Ovary (tissue), 9 donors: ENCODE data around the gene PAN3. TPM values are rescaled to one million over a fixed set of nuclear protein-coding genes. Genes with fewer than 3 reads are reported as not detected.
"Not testable (repeated sequence)": the region's sequence is repeated elsewhere in the genome, so short reads cannot be mapped to it uniquely, and the experiment has no call there.

Source experiments
- DNase-seq, 5 donors: peaks; one replicate each; pipeline ENCODE4 v3.0.0-alpha.2; 2019 to 2020
- H3K27ac ChIP-seq, 2 donors: fragments of 200-600 bp; one replicate each; pipeline versions ENCODE4 v1.5.1 to v1.8.0; 2019 to 2022
- H3K27me3 ChIP-seq: fragments of 200-600 bp; one replicate; pipeline ENCODE4 v1.8.0; 2022
- H3K36me3 ChIP-seq: fragments of 200-600 bp; sonication (generic); one replicate; pipeline ENCODE4 v1.5.1; 2019
- H3K4me1 ChIP-seq: one replicate; pipeline ENCODE4 v1.8.1; 2013; ENCODE audit warnings: mild to moderate bottlenecking, moderate library complexity; ENCODE audit not compliant: insufficient read depth
- H3K4me3 ChIP-seq: fragments of 200-600 bp; sonication (generic); one replicate; pipeline ENCODE4 v1.5.1; 2017
- H3K9me3 ChIP-seq, 2 donors: fragments of 200-600 bp in 1 of 2; sonication (generic) in 1 of 2; one replicate each; pipeline versions ENCODE4 v1.5.1 to v1.8.1; 2013 to 2019; ENCODE audit warnings: mild to moderate bottlenecking in 1 of 2, moderate library complexity in 1 of 2
- CTCF ChIP-seq, 3 donors: fragments of 450-650 bp in 2 of 3; fragments of 200-600 bp in 1 of 3; IDR thresholded peaks; one replicate each; pipeline versions ENCODE4 v1.5.1 to v1.8.0; 2016 to 2022; ENCODE audit warnings: antibody characterized with exemption in 3 of 3, mild to moderate bottlenecking in 1 of 3
- EP300 ChIP-seq: sonication (generic); formaldehyde crosslinking; IDR thresholded peaks from one replicate; pipeline ENCODE4 v1.6.1; 2017; ENCODE audit warnings: antibody characterized with exemption
- POLR2A ChIP-seq: fragments of 450-650 bp; IDR thresholded peaks from one replicate; pipeline ENCODE4 v1.6.1; 2017; ENCODE audit warnings: antibody characterized with exemption, mild to moderate bottlenecking, moderate library complexity
- WGBS, 3 donors: extraction: QIAGEN DNeasy Blood & Tissue Kit in 1 of 3; methylation state at CpG; one replicate each; pipeline versions ENCODE4 v1.1.5 to v1.1.7; 2013 to 2017; 5-methylcytosine and 5-hydroxymethylcytosine counted together
- intact Hi-C, 4 donors: fragments of 100-400 bp; cut with DNase I; formaldehyde crosslinking; loops; one replicate each; pipeline versions ENCODE4 v1.11.0 to v1.15.1; 2022 to 2023
- polyA plus RNA-seq, 2 donors: library from polyadenylated mRNA; stranded (reverse); fragments of 200-250 nt in 1 of 2; fragments of 350-450 nt in 1 of 2; fragmentation: Illumina TruSeq in 1 of 2; extraction: RNeasy Lipid Tissue Mini Kit (QIAGEN cat#74804) in 1 of 2; gene quantifications; one replicate each; pipeline ENCODE4 v1.2.3, GENCODE V29; 2013 to 2014
- total RNA-seq, 7 donors: library from RNA; depleted of rRNA in 2 of 7; stranded (reverse); fragments of >200 nt in 2 of 7; fragmentation: NEBNext Ultra II Directional in 3 of 7; extraction: Animal tissue kit (Norgen Biotek cat#: 25700) in 3 of 7; gene quantifications; one replicate each; pipeline versions ENCODE4 v1.1.0 to v1.2.4, GENCODE V29; 2016 to 2023
- donor health status: DM: no; HTN: no; CAD: no; lungs with moderate emphysema.
- donor health status: DM: no; HTN: no; CAD: no.
- donor health status: Bipolar disorder and iron deficiency.
- donor health status: DM: yes; HTN: yes; CAD: no.
- donor health status: DM: no; HTN: no; CAD: no.
- donor health status: DM: yes; HTN: yes; CAD: no.

Gene PAN3
- total and polyA plus RNA-seq, 9 donors: 13.2 to 40.7 (median 35.7) TPM

DNA sequence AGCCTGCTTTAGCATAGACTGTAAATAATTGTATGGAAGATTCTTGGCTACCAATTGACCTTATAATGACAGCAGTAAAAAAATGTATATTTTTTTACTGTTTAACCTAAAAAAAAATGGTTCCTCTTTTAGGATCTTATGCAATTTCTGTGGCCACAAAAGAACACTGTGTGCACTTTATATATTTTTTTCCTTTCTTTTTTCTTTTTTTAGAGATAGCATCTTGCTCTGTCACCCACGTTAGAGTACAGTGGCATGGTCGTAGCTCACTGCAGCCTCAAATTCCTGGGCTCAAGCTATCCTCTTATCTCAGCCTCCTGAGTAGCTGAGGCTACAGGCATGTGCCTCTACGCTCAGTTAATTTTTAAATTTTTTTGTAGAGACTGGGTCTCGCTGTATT, 44.0 kb upstream of the PAN3 start:
- TF ChIP-seq CTCF (IDR thresholded peaks at IDR 0.05) (no peak), EP300 (no peak), POLR2A (no peak)
- Histone ChIP-seq H3K9me3 (no peaks in the 10 kb centered on the region), H3K36me3 (no peaks in the 10 kb centered on the region), H3K4me1 (no peaks in the 10 kb centered on the region), H3K27ac (no peak overlapping the region), H3K4me3 (no peak overlapping the region), H3K27me3 (no peaks in the 10 kb centered on the region)
- WGBS, 3 donors: 59 to 64% (median 64%) methylated on average over 4 of the region's 4 CpGs
- intact Hi-C loops: no loop called here
- DNase-seq: no peak

DNA sequence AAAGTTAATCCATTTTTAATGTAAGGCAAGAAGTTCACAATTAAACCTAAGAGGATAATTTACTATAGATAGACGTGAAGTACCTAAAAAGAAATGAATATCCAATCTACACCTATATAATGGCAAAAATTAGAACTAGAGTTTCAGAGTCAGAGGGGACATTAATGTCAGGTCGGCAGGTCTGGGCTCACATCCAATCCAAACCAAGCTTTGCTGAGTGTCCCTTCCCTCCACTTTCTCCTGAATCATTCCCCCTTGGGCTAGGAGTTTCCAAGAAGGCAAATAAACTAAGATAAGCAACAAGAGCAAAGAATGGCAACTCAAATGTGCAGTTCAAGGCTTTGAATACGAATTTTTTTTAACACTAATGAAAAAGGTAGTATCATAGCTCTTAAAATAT, 40.8 kb upstream of the PAN3 start:
- no peaks in the 10 kb centered on the region for H3K9me3 ChIP-seq
- intact Hi-C loops: no loop called here
- 56 to 74% (median 59%) methylated on average over 3 of the region's 3 CpGs for WGBS, 3 donors
- no peak overlapping the region for H3K27ac ChIP-seq
- H3K4me1 ChIP-seq: peaks cover 8% of the 10 kb centered on the region
- no peak for DNase-seq
- TF ChIP-seq CTCF (IDR thresholded peaks at IDR 0.05) (no peak), POLR2A (no peak)
- no peak overlapping the region for H3K4me3 ChIP-seq
- no peaks in the 10 kb centered on the region for H3K27me3 ChIP-seq
- H3K36me3 ChIP-seq: no peaks in the 10 kb centered on the region

- H3K27ac ChIP-seq: no peak overlapping the region
- H3K36me3 ChIP-seq: no peaks in the 10 kb centered on the region
- 12 to 13% (median 13%) methylated on average over 35 of the region's 35 CpGs for WGBS, 3 donors
- H3K4me1 ChIP-seq: peaks cover 8% of the 10 kb centered on the region
- H3K4me3 ChIP-seq: no peak overlapping the region
- no peaks in the 10 kb centered on the region for H3K27me3 ChIP-seq
- TF ChIP-seq CTCF (IDR thresholded peaks at IDR 0.05) (no peak), POLR2A (no peak), EP300 (no peak)
- intact Hi-C loops: no loop called here
- no peak for DNase-seq
- no peaks in the 10 kb centered on the region for H3K9me3 ChIP-seq
Measured at GRCh38 chr13:28099396-28100149, 38.8 kb upstream of the PAN3 start.

DNA sequence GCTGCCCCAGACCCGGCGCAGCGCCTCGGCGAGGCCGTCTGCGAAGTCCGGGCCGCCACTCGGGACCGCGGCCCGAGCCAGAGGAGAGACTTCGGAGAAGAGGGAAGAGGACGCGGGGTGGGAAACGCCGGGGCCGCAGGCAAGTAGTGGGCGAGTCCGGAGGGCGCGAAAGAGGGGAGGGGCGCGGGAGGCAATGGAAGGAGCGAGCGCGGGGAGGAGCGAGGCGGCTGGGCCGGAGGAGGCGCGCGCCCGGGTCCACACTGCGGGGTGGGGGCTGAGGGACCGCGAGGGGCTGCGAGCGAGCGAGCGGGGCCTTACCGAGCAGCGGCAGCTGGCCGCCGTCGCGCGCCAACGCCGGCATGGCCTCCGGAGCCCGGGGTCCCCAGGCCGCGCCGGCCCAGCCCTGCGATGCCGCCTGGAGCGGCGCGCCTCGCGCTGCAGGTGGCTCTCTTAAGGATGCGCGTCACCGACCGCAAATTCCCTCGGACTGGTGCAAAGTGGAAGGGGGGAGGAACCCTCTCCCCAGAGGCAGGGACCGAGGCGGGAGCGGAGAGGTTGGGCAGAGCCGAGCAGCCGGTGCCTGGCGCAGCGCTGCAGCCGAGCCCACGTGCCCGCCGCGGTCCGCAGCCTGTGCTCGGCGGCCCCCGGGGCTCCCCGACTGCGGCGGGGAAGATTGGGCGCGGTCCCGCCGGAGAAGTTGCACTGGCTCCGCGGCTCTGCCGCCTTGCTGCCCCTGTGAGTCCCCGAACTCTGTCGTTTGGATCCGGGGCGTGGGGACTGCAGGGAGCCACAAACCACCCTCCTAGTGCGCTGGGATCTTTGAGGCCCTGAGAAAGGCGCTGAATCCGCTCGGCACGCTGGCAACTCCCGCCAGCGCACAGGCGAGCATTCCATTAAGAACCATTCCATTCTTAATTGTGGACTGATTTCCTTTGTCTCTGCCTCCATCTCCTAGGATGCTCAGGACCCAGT, 37.9 kb upstream of the PAN3 start, which contains the start of gene FLT3:
Gene FLT3, minus strand, starts transcription at position 427 of the 972 bp plus-strand sequence. Its CDS starts 66 bp downstream, at position 361.
- intact Hi-C loops: no loop called here
- H3K4me1 ChIP-seq: peaks cover 8% of the 10 kb centered on the region
- WGBS, 3 donors: 1% methylated on average over 67 to 106 of the region's 106 CpGs
- H3K27ac ChIP-seq: no peak within 1 kb of the TSS
- no peaks in the 10 kb centered on the region for H3K36me3 ChIP-seq
- H3K4me3 ChIP-seq: no peak within 1 kb of the TSS
- no peaks in the 10 kb centered on the region for H3K27me3 ChIP-seq
- TF ChIP-seq POLR2A: no peak
- no peak for TF ChIP-seq CTCF (IDR thresholded peaks at IDR 0.05)
- TF ChIP-seq EP300: no peak
- DNase-seq: no peak
- H3K9me3 ChIP-seq: no peaks in the 10 kb centered on the region

GRCh38 chr13:28101886-28102285, 36.5 kb upstream of the PAN3 start:
- H3K9me3 ChIP-seq, DNase-seq, H3K27ac ChIP-seq, H3K4me1 ChIP-seq, intact Hi-C loops, H3K27me3 ChIP-seq, H3K4me3 ChIP-seq, H3K36me3 ChIP-seq: not testable (repeated sequence)
- 83 to 88% (median 85%) methylated on average over 4 of the region's 4 CpGs for WGBS, 3 donors
